Gastroesophageal sphincter (tissue), 4 donors: ENCODE data around the gene MYO18B. TPM values are rescaled to one million over a fixed set of nuclear protein-coding genes. Genes with fewer than 3 reads are reported as not detected.

ENCODE experiments used
- ATAC-seq: fragments of 150-250 bp; one replicate; pipeline ENCODE4 v1.9.1; 2016; ENCODE audit warnings: mild to moderate bottlenecking, moderate library complexity
- H3K27ac ChIP-seq, 4 donors: fragments of 200-600 bp; sonication (generic) in 3 of 4; 1 replicate in 3 of 4; 2 replicates in 1 of 4; pipeline ENCODE4 v1.5.1; 2016 to 2019
- H3K27me3 ChIP-seq: fragments of 200-600 bp; sonication (generic); one replicate; pipeline ENCODE4 v1.5.1; 2019
- H3K36me3 ChIP-seq, 2 donors: fragments of 200-600 bp; sonication (generic); one replicate each; pipeline ENCODE4 v1.5.1; 2019; ENCODE audit warnings: control low read depth in 1 of 2
- H3K4me1 ChIP-seq, 3 donors: fragments of 200-600 bp; sonication (generic); 1 replicate in 2 of 3; 2 replicates in 1 of 3; pipeline ENCODE4 v1.5.1; 2016 to 2019; ENCODE audit warnings: control low read depth in 2 of 3
- H3K4me3 ChIP-seq, 2 donors: fragments of 200-600 bp; sonication (generic); one replicate each; pipeline ENCODE4 v1.5.1; 2019; ENCODE audit warnings: mild to moderate bottlenecking in 1 of 2, moderate library complexity in 1 of 2
- H3K9me3 ChIP-seq, 3 donors: fragments of 200-600 bp; sonication (generic); one replicate each; pipeline ENCODE4 v1.5.1; 2017 to 2019; ENCODE audit warnings: control low read depth in 2 of 3
- CTCF ChIP-seq, 4 experiments: fragments of 200-600 bp in 2 of 4; fragments of 450-650 bp in 2 of 4; sonication (generic) in 1 of 4; IDR thresholded peaks; one replicate each; pipeline ENCODE4 v1.5.1; 2017 to 2019; ENCODE audit warnings: antibody characterized with exemption in 4 of 4, mild to moderate bottlenecking in 2 of 4, moderate library complexity in 2 of 4
- EP300 ChIP-seq: sonication (generic); formaldehyde crosslinking; IDR thresholded peaks from one replicate; pipeline ENCODE4 v1.6.1; 2017; ENCODE audit warnings: antibody characterized with exemption, mild to moderate bottlenecking
- POLR2A ChIP-seq, 2 donors: fragments of 450-650 bp; IDR thresholded peaks; one replicate each; pipeline ENCODE4 v1.6.1; 2017; ENCODE audit warnings: antibody characterized with exemption in 2 of 2, mild to moderate bottlenecking in 2 of 2, moderate library complexity in 1 of 2
- POLR2AphosphoS5 ChIP-seq: sonication (generic); formaldehyde crosslinking; IDR thresholded peaks from one replicate; pipeline ENCODE4 v1.6.1; 2017; ENCODE audit warnings: antibody characterized with exemption
- WGBS, 2 donors: methylation state at CpG; one replicate each; pipeline ENCODE4 v1.1.5; 2018; ENCODE audit warnings: low coverage in 1 of 2; 5-methylcytosine and 5-hydroxymethylcytosine counted together
- total RNA-seq, 4 donors: library from RNA; depleted of rRNA; stranded (reverse); fragments of >200 nt; gene quantifications; one replicate each; pipeline ENCODE4 v1.1.0, GENCODE V29; 2016

The MYO18B gene
- total RNA-seq, 4 donors from 2014 or later: 0.19 to 6.9 (median 1.4) TPM; not detected in 1

GRCh38 chr22:25900880-25901279, 158.9 kb downstream of the MYO18B start:
- no peak overlapping the region for H3K4me3 ChIP-seq
- H3K9me3 ChIP-seq: peaks cover 0 to 4% (median 0%) of the 10 kb centered on the region in 3 donors
- TF ChIP-seq POLR2AphosphoS5: no peak
- TF ChIP-seq POLR2A (IDR thresholded peaks at IDR 0.05): no peak
- TF ChIP-seq EP300: no peak
- TF ChIP-seq CTCF (IDR thresholded peaks at IDR 0.05): no peak
- H3K36me3 ChIP-seq: no peaks in the 10 kb centered on the region
- no peak for ATAC-seq
- H3K4me1 ChIP-seq: no peaks in the 10 kb centered on the region
- H3K27me3 ChIP-seq: peaks cover 41% of the 10 kb centered on the region
- WGBS, 2 donors: 69 to 80% methylated on average over 1 to 3 of the region's 4 CpGs
- H3K27ac ChIP-seq: no peak overlapping the region

GRCh38 chr22:25902402-25902801, 160.4 kb downstream of the MYO18B start:
- no peak overlapping the region for H3K4me3 ChIP-seq
- WGBS, 2 donors: 62 to 88% methylated on average over 1 to 7 of the region's 8 CpGs
- no peak for ATAC-seq
- H3K27me3 ChIP-seq: peaks cover 52% of the 10 kb centered on the region
- no peaks in the 10 kb centered on the region for H3K4me1 ChIP-seq
- TF ChIP-seq POLR2A (IDR thresholded peaks at IDR 0.05) (no peak), CTCF (IDR thresholded peaks at IDR 0.05) (no peak), EP300 (no peak), POLR2AphosphoS5 (no peak)
- no peaks in the 10 kb centered on the region for H3K36me3 ChIP-seq
- H3K9me3 ChIP-seq: no peaks in the 10 kb centered on the region
- H3K27ac ChIP-seq: no peak overlapping the region

GRCh38 chr22:25903294-25903693, 161.3 kb downstream of the MYO18B start:
- TF ChIP-seq CTCF (IDR thresholded peaks at IDR 0.05) (no peak), POLR2A (IDR thresholded peaks at IDR 0.05) (no peak), POLR2AphosphoS5 (no peak), EP300 (no peak)
- Histone ChIP-seq H3K9me3 (no peaks in the 10 kb centered on the region), H3K36me3 (no peaks in the 10 kb centered on the region), H3K27ac (no peak overlapping the region), H3K4me1 (no peaks in the 10 kb centered on the region), H3K27me3 (peaks cover 61% of the 10 kb centered on the region), H3K4me3 (no peak overlapping the region)
- ATAC-seq: no peak
- 55 to 71% methylated on average over 1 to 3 of the region's 6 CpGs for WGBS, 2 donors

GRCh38 chr22:25908212-25908611, 166.2 kb downstream of the MYO18B start:
- peaks cover 69% of the 10 kb centered on the region for H3K27me3 ChIP-seq
- no peak for ATAC-seq
- no peaks in the 10 kb centered on the region for H3K36me3 ChIP-seq
- H3K4me1 ChIP-seq: no peaks in the 10 kb centered on the region
- no peak overlapping the region for H3K4me3 ChIP-seq
- no peaks in the 10 kb centered on the region for H3K9me3 ChIP-seq
- no peak overlapping the region for H3K27ac ChIP-seq
- TF ChIP-seq POLR2A (IDR thresholded peaks at IDR 0.05) (no peak), POLR2AphosphoS5 (no peak), CTCF (IDR thresholded peaks at IDR 0.05) (no peak), EP300 (no peak)
- WGBS, 2 donors: 84 to 95% methylated on average over 6 to 9 of the region's 13 CpGs

- no peaks in the 10 kb centered on the region for H3K36me3 ChIP-seq
Measured at GRCh38 chr22:25908755-25909154, 166.8 kb downstream of the MYO18B start.

More at GRCh38 chr22:25908755-25909154, 166.8 kb downstream of the MYO18B start:
- Histone ChIP-seq H3K9me3 (no peaks in the 10 kb centered on the region), H3K4me1 (no peaks in the 10 kb centered on the region), H3K4me3 (no peak overlapping the region), H3K27ac (no peak overlapping the region), H3K27me3 (peaks cover 67% of the 10 kb centered on the region)
- no peak for ATAC-seq
- no peak for TF ChIP-seq EP300
- TF ChIP-seq CTCF (IDR thresholded peaks at IDR 0.05): no peak
- TF ChIP-seq POLR2AphosphoS5: no peak
- no peak for TF ChIP-seq POLR2A (IDR thresholded peaks at IDR 0.05)
- 47 to 58% methylated on average over 2 of the region's 2 CpGs for WGBS, 2 donors
